Erythroblast (primary cell): Measurements from ENCODE around the gene IGSF23.
"Not testable (repeated sequence)": the region's sequence is repeated elsewhere in the genome, so short reads cannot be mapped to it uniquely, and the experiment has no call there.

Experiments used
- DNase-seq, 2 experiments: peaks; one replicate each; lab custom pipeline; 2025; lab: John Stamatoyannopoulos, UW
- GATA1 ChIP-seq: IDR thresholded peaks from 2 replicates; pipeline ENCODE4 v1.6.1; 2011; ENCODE audit warnings: low read depth, mild to moderate bottlenecking, control low read depth, low read length, moderate library complexity
- POLR2A ChIP-seq: IDR thresholded peaks from 2 replicates; pipeline ENCODE4 v1.6.1; 2011; ENCODE audit warnings: mild to moderate bottlenecking, low read length

The IGSF23 gene

DNA sequence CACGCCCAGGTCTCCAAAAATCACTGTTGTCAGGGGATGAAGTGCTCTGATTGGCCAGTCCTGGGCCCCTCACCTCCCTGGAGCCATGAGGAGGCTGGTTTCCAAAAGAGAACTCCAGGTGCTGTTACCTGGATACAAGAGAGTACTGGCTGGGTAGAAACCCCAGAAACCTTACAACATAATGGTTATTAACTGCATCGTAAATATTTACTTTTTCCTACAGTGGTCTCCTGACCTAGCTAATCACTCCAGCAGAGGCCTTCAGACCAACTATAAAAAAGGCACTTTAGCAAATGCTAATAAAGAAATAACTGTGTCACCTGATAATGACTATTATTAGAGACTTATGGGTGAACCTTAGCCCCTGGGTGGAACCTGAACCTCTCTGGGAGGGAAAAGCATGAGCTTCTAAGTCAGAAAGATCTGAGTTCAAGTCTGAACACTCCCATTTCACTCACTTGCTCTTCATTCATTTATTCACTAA lies 1.5 kb upstream of the IGSF23 start:
- DNase-seq, result no peak
- TF ChIP-seq GATA1, result no peak
- no peak for TF ChIP-seq POLR2A

DNA sequence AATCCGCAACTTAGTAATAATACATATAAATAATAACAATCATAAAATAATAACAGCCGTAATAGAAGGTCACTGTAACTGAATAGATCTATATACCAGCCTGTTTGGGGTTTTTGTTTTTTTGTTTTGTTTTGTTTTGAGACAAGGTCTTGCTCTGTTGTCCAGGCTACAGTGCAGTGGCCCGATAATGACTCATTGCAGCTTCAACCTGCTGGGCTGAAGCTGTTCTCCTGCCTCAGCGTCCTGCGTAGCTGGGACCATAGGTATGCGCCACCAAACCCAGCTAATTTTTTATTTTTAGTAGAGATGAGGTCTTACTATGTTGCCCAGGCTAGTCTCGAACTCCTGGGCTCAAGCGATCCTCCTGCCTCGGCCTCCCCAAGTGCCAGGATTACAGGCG lies 950 bp downstream of the IGSF23 start:
- TF ChIP-seq POLR2A (no peak), GATA1 (no peak)

DNA sequence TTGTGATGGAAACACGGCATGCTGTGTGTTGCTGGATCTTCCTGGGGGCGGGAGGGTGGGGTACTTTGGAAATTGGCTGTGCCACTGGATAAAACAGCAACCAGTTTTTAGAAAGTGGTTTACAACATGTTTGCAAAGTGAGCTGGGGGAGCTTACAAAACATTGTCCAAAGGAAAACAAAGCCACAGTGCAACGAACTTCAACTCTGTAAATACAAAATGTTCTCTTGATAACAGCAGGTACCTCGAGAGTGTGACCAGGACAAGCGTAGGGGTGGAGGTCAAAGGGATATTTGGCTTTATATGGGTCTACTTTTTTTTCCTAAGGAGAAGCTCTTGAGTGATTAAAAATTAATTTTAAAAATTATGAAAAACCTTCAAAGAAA lies 2.5 kb downstream of the IGSF23 start:
- TF ChIP-seq GATA1 (no peak), POLR2A (no peak)
- no peak for DNase-seq

More for the DNA sequence above, 950 bp downstream of the IGSF23 start:
- DNase-seq, result no peak

DNA sequence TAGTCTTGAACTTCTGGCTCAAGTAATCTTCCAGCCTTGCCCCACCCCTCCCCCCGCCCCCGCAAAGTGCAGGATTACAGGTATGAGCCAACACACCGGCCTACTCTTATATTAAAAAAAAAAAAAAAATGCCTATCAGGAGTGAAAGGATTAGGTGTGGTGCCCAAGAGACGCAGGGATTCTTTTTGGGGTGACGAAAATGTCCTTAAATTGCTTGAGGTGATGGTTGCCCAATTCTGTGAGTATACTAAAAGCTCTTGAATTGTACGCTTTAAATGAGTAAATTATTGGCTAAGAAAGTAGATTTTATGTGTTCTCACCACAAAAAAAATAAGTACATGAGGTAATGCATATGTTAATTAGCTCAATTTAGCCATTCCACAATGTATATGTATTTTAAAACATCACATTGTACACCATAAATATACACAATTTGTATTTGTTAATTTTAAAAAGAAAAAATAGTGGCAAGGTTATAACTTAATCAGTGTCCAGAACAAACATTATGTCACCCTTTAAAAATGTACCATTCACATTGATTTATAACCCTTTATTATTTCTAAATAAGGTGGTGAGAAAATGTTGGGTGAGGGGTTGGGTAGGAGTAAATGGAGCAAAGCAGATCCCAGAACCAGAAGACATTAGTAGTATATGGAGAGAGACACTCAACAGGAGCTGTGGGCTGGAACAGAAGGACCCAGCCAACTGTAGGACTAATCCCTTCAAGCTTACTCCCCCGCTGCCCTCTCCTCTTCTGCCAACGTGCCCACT lies 3.9 kb downstream of the IGSF23 start:
- TF ChIP-seq GATA1 (no peak), POLR2A (no peak)
- no peak for DNase-seq

DNA sequence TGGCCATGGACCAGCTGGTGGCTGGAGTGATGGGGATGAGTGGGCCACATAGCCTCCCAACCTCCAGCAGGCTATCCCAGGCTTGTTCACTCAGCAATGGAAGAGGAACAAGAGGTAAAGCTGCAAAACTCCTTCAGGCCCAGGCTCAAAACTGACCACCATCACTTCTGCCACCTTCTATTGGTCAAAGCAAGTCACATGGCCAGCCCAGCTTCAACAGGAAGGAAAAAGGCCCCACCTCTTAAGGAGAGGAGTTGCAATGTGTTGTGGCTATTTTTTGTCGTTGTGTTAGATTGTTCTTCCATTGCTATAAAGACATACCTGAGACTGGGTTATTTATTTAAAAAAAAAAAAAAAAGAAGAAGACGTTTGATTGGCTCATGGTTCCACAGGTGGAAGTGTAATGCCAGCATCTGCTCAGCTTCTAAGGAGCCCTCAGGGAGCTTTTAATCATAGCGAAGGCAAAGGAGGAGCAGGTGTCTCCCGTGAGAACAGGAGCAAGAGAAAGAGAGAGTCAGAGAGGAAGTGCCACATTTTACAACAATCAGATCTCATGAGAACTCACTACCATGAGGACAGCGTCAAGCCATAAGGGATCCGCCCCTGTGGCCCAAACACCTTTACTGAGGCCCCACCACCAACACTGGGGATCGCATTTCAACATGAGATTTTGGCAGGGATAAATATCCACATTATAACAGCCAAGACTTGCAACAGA lies 5.4 kb downstream of the IGSF23 start:
- DNase-seq, result no peak
- TF ChIP-seq GATA1 (no peak), POLR2A (no peak)

DNA sequence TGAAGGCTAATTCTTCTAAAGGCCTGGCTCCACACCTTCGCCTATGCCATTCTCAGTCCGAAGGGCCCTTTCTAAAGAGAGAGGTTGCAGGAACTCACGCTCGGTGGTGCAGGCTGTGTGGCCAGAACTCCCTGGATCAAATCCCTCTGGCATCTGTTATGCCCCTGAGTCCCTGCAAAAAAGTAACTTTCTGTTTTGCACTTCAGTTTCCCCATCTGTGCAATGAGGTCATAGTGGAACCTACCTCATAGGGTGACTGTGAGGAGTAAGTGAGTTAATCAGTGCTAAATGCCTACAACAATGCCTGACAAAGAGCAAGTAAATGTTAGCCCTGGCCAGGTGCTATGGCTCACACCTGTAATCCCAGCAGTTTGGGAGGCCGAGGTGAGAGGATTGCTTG lies 7.3 kb downstream of the IGSF23 start:
- TF ChIP-seq GATA1 (no peak), POLR2A (no peak)
- no peak for DNase-seq

DNA sequence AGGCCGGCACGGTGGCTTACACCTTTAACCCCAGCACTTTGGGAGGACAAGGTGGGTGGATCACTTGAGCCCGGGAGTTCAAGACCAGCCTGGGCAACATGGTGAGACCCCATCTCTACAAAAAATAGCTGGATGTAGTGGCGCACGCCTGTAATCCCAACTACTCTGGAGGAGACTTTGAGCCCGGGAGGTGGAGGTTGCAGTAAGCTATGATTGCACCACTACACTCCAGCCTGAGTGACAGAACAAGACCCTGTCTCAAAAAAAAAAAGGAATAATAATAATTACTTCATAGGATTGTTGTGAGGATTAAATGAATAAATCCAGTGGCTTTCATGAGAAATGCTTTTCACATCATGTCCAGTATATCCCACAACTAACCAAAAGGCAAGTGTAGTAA lies 8.0 kb downstream of the IGSF23 start:
- TF ChIP-seq POLR2A (no peak), GATA1 (no peak)
- DNase-seq, result no peak

DNA sequence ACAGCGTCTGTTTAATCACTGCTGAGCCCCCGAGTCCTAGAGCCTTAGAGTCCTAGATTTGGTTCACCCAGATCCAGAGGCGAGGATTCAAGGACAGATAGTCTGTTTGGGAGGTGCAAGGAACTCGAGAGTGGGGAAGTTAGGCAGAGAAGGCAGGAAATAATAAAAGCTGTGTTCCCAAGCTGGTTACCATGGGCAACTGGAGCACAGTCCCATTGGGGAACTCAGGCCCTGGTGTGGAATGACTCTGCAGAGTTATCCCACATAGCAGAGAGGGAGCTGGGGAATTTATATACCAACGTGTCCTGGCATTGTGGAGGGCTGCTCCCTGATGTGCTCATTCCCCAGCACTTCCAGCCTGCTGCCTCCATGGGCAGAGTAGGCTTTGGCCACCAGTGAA lies 9.7 kb downstream of the IGSF23 start:
- DNase-seq, result no peak
- no peak for TF ChIP-seq POLR2A
- no peak for TF ChIP-seq GATA1

DNA sequence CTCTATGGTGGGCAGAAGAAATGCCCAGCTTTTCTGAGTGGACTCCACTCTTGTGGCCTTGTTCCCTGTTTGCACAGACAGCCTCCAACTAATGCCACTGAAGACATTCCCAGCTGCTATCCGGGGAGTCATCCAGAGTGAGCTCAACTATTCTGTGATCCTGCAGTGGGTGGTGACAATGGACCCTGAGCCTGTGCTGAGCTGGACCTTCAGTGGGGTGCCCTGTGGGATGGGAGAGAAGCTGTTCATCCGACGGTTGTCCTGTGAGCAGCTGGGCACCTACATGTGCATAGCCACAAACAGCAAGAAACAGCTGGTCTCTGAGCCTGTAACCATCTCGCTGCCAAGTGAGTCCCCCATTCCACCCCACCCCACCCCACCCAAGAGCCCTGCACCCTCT lies 10.3 kb downstream of the IGSF23 start:
- no peak for DNase-seq
- no peak for TF ChIP-seq GATA1
- TF ChIP-seq POLR2A, result no peak

DNA sequence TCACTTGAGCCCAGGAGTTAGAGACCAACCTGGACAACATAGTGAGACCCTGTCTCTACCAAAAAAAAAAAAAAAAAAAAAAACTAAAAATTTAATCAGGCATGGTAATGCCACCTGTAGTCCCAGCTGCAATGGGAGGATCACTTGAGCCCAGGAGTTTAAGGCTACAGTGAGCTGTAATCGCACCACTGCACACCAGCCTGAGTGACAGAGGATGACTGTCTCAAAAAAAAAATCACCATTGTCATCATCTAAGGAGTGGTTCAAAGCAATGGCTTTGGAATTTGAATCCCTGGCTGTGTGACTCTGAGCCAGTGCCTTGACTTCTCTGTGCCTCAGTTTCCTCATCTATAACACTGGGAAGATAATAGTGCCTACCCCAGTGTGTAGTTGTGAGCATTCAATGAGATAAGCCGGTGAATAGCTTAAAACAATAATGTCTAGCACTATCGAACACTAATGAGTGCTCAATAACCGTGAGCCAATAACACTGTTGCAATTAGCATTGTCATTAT lies 11.5 kb downstream of the IGSF23 start:
- no peak for DNase-seq
- TF ChIP-seq POLR2A (no peak), GATA1 (no peak)

DNA sequence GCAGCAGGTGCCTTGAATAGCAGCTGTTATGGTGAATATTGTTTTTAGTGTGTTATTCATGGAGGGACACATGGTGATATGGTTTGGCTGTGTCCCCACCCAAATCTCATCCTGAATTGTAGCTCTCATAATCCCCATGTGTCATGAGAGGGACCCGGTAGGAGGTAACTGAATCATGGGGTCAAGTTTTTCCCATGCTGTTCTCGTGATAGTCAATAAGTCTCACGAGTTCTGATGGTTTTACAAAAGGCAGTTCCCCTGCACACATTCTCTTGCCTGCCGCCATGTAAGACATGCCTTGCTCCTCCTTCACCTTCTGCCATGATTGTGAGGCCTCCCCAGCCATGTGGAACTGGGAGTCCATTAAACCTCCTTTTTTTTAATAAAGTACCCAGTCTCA lies 12.3 kb downstream of the IGSF23 start:
- DNase-seq, result not testable (repeated sequence)

DNA sequence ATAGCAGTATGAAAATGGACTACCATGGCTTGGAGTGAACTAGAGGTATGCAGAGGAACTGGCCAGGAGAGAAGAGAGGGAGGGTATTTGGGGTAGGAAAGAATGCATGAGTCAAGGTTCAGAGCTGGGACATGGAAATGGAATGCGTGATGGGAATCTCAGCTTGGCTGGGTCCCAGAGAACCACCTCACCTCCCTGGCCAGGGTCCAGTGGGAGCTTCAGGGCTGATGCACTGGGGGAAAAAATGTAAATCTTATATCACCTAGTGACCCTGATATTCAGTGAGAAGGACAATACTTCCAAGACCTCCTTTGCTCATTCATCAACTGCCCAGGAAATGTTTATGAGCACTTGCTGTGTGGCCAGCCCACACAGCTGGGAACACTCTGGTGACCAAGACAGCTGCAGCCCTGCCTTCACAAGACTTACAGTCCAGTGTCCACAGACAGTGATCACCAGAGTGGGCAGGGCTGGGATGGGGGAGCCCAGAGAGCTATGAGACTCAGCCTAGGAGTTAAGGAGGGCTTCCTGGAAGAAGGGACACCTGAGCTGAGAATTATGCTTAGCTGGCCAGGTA lies 12.8 kb downstream of the IGSF23 start:
- TF ChIP-seq GATA1 (no peak), POLR2A (no peak)
- DNase-seq, result no peak

DNA sequence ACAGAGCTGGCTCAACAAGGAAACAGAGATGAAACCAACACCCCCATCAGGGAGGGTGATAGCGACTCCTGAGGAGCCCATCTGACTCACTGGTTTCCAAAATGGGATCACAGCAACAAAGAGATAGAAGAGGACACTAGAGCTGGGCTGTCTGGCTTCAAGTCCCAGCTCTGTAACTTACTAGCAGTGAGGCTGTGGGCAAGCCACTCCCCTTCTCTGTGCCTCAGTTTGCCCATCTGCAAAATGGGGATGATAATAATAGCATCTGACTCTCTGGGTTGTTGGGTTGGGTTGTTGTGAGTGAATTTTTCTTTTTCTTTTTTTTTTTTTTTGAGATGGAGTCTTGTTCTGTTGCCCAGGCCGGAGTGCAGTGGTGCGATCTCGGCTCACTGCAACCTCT lies 14.3 kb downstream of the IGSF23 start:
- TF ChIP-seq GATA1 (no peak), POLR2A (no peak)
- no peak for DNase-seq

DNA sequence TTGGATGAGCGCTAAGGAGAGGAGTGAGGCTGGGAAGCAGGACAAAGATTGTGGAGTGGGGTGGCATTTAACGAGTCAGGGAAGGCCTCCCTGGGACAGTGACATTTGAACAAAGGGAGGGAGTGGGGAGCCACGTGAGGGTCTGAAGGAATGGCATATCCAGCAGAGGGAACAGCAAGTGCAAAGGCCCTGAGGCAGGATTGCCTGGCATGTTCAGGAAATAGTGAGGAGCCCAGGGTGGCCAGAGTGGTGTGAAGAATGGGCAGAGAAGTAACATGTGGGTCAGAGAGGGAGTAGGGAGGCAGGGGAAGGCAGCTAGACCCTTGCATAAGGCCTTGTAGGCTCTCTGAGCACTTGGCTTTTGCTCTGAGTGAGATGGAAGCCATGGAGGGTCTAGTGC lies 15.4 kb downstream of the IGSF23 start:
- TF ChIP-seq POLR2A (no peak), GATA1 (no peak)
- no peak for DNase-seq

DNA sequence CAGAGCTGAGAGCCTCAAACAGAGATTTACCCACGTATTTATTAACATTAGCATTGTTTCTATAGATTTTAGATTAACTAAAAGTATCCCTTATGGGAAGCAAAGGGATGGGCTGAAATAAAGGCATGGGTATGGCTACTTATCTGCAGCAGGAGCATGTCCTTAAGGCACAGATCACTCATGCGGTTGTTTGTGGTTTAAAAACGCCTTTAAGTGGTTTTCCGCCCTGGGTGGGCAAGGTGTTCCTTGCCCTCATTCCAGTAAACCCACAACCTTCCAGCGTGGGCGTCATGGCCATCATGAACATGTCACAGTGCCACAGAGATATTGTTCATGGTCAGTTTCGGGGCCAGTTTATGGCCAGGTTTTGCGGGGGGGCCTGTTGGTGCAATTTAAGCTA lies 18.2 kb downstream of the IGSF23 start:
- not testable (repeated sequence) for DNase-seq

DNA sequence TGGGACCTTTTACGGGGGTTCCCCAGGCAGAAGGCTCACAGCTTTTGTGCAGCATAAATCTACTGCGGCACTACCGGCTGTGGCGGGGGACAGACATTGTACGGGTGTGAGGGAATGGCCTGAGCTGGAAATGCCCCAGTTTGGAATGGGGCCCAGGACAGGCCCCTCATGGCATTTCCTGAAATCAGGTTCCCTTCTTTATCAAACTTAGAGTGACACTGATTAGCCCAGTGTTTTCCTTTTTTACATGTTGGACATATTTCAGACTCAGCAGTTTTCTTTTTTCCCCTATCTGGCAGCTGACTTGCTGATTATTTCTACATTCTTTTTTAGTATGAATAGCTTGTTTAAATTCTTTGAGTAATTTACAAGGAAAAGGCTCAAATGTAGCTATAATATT lies 20.7 kb downstream of the IGSF23 start:
- DNase-seq, result not testable (repeated sequence)
